GM12878 (cell line): Measurements from ENCODE around the gene MBOAT1. TPM values are rescaled to one million over a fixed set of nuclear protein-coding genes. Genes with fewer than 3 reads are reported as not detected.
"Not testable (repeated sequence)": the region's sequence is repeated elsewhere in the genome, so short reads cannot be mapped to it uniquely, and the experiment has no call there.

Experiments
- ATAC-seq: fragments of 200-7000 bp; cut with Tn5 transposase; 3 replicates; pipeline ENCODE4 v1.9.1; 2020; ENCODE audit warnings: mild to moderate bottlenecking, moderate library complexity
- BruUV-seq: library from RNA; stranded (reverse); fragments of 400-500 nt; replicated peaks from 2 replicates; lab custom pipeline; 2021; lab: Mats Ljungman, UMichigan
- CTCF ChIA-PET: fragments of 300-600 bp; sonication (Branson Sonifier 250); formaldehyde crosslinking; extraction: SDS; loops from one replicate; lab custom pipeline; 2021; ENCODE audit warnings: inconsistent platforms; lab: Yijun Ruan, JAX
- POLR2A ChIA-PET: fragments of 350-600 bp; formaldehyde crosslinking; extraction: SDS; loops from one replicate; lab custom pipeline; 2021; ENCODE audit warnings: inconsistent platforms; lab: Charles Lee
- RAD21 ChIA-PET: fragments of 300-600 bp; sonication (Branson Sonifier 250); formaldehyde crosslinking; loops from one replicate; lab custom pipeline; 2023; ENCODE audit warnings: antibody characterized with exemption; ENCODE audit not compliant: unreplicated experiment; lab: Charles Lee
- SMC1A ChIA-PET: fragments of 300-600 bp; sonication (Branson Sonifier 250); formaldehyde crosslinking; loops from one replicate; lab custom pipeline; 2023; ENCODE audit not compliant: unreplicated experiment, uncharacterized antibody; lab: Charles Lee
- DNase-seq: peaks from one replicate; pipeline ENCODE4 v3.0.0-alpha.2; 2011; ENCODE audit warnings: low read depth, low spot score
- FAIRE-seq: peaks from 3 replicates; lab custom pipeline; 2011; peaks lifted over from hg19 to GRCh38; lab: Jason Lieb, UNC
- H2AFZ ChIP-seq: 2 replicates; pipeline ENCODE4 v1.6.0; 2011; ENCODE audit warnings: low read depth, low read length, control low read depth; ENCODE audit not compliant: control insufficient read depth
- H3K27ac ChIP-seq: 2 replicates; pipeline ENCODE4 v1.5.1; 2011; ENCODE audit warnings: control low read depth; ENCODE audit not compliant: control insufficient read depth, insufficient read depth
- H3K27me3 ChIP-seq, 2 experiments: replicated peaks in 1 of 2; 2 replicates each; pipeline versions ENCODE4 v1.6.0 to v1.6.1; 2011; ENCODE audit warnings: low read length in 1 of 2; ENCODE audit not compliant: control insufficient read depth in 2 of 2, insufficient read depth in 2 of 2
- H3K36me3 ChIP-seq, 2 experiments: 2 replicates each; pipeline ENCODE4 v1.5.1; 2011; ENCODE audit warnings: low read length in 1 of 2; ENCODE audit not compliant: control insufficient read depth in 2 of 2, insufficient read depth in 2 of 2
- H3K4me1 ChIP-seq: 2 replicates; pipeline ENCODE4 v1.6.1; 2011; ENCODE audit warnings: mild to moderate bottlenecking, low read length, moderate library complexity, mixed read lengths; ENCODE audit not compliant: control insufficient read depth, insufficient read depth
- H3K4me2 ChIP-seq: 2 replicates; pipeline ENCODE4 v1.6.0; 2011; ENCODE audit warnings: control low read depth; ENCODE audit not compliant: control insufficient read depth, insufficient read depth
- H3K4me3 ChIP-seq: fragments of 200-600 bp; sonication (generic); 2 replicates; pipeline ENCODE4 v1.5.1; 2016
- H3K79me2 ChIP-seq: 2 replicates; pipeline ENCODE4 v1.6.0; 2011; ENCODE audit warnings: low read length; ENCODE audit not compliant: control insufficient read depth, insufficient read depth
- H3K9ac ChIP-seq: 2 replicates; pipeline ENCODE4 v1.8.0; 2011; ENCODE audit warnings: low read length, control low read depth, mixed read lengths; ENCODE audit not compliant: control insufficient read depth, insufficient read depth
- H3K9me3 ChIP-seq: replicated peaks from 3 replicates; pipeline ENCODE4 v1.5.1; 2011; ENCODE audit warnings: mild to moderate bottlenecking, low read length; ENCODE audit not compliant: control insufficient read depth, insufficient read depth
- H4K20me1 ChIP-seq: 2 replicates; pipeline ENCODE4 v1.6.0; 2011; ENCODE audit not compliant: control insufficient read depth, insufficient read depth
- STAT1 ChIP-seq: fragments of 450-650 bp; conservative IDR thresholded peaks from 2 replicates; pipeline ENCODE4 v1.6.1; 2014; ENCODE audit warnings: antibody characterized with exemption, mild to moderate bottlenecking
- WGBS: methylation state at CpG from one replicate; pipeline ENCODE4 v1.1.6; 2016; ENCODE audit warnings: low lambda C conversion rate; ENCODE audit not compliant: insufficient replicate concordance, insufficient coverage; ENCODE audit errors: missing lambda C conversion rate; 5-methylcytosine and 5-hydroxymethylcytosine counted together
- in situ Hi-C: fragments of 300-500 bp; cut with MboI; formaldehyde crosslinking; loops from 9 replicates; pipeline ENCODE4 v1.14.3; 2018; ENCODE audit warnings: mixed read lengths
- intact Hi-C: fragments of 100-400 bp; cut with micrococcal nuclease; formaldehyde crosslinking; loops from one replicate; pipeline ENCODE4 v1.14.2; 2022; ENCODE audit not compliant: unreplicated experiment
- polyA plus RNA-seq, 11 experiments: library from polyadenylated mRNA; depleted of rRNA in 4 of 11; unstranded in 6 of 11; stranded (reverse) in 5 of 11; fragments of >200 nt; fragmentation: Nextera tagmentation in 4 of 11; fragmentation: Illumina TruSeq in 1 of 11; extraction: Ambion mirVana in 4 of 11; extraction: Trizol in 1 of 11; gene quantifications; 1 replicate in 1 of 11; 2 replicates in 10 of 11; pipeline versions ENCODE4 v1.2.1 to v1.2.3, GENCODE V29; 2011 to 2016; ENCODE audit warnings: inconsistent platforms in 2 of 11, missing spikeins in 2 of 11, low read depth in 1 of 11
- total RNA-seq, 4 experiments: library from RNA; depleted of rRNA in 3 of 4; stranded (reverse); fragments of >200 nt in 3 of 4; fragmentation: Illumina TruSeq in 1 of 4; extraction: Trizol in 1 of 4; gene quantifications; 2 replicates each; pipeline versions ENCODE4 v1.2.1 to v1.2.3, GENCODE V29; 2013 to 2021

Gene MBOAT1
- total and polyA plus RNA-seq, 10 of the 15 experiments (the other 5 are each of a cell fraction or from before 2014, with no cell fraction given) = 0.39 to 21.0 (median 11.6) TPM

GRCh38 chr6:20147469-20147868, 64.8 kb downstream of the MBOAT1 start:
- no peak for DNase-seq
- SMC1A ChIA-PET = interaction anchor here (0.9 kb wide), 1 partner anchor 14 kb away, joined by 4 read pairs; no protein-coding TSS in a partner anchor
- WGBS = 97% methylated on average over 4 of the region's 4 CpGs
- no peak for ATAC-seq
- Histone ChIP-seq H3K36me3 (no peaks in the 10 kb centered on the region; a peak in 2 of 4 replicates), H3K4me3 (no peak overlapping the region), H3K4me1 (no peaks in the 10 kb centered on the region), H3K9me3 (no peaks in the 10 kb centered on the region; the same call in 2 of the 3 replicates), H3K27ac (no peak overlapping the region), H3K4me2 (no peak overlapping the region), H3K27me3 (no peaks in the 10 kb centered on the region), H4K20me1 (no peaks in the 10 kb centered on the region), H3K9ac (no peak overlapping the region), H2AFZ (no peak overlapping the region), H3K79me2 (no peaks in the 10 kb centered on the region)
- no peak for TF ChIP-seq STAT1
- intact Hi-C loops = no loop called here
- BruUV-seq = no TSS peak
- RAD21 ChIA-PET = no interaction called here
- POLR2A ChIA-PET = interaction anchor here (0.6 to 1.2 kb wide), 2 partner anchors 20 to 1934 kb away, joined by 3 to 4 read pairs; no protein-coding TSS in a partner anchor
- CTCF ChIA-PET = interaction anchor here (0.6 to 1.4 kb wide), 2 partner anchors 27 to 147 kb away, joined by 3 read pairs; no protein-coding TSS in a partner anchor
- in situ Hi-C loops = no loop called here
- no peak for FAIRE-seq

- H2AFZ ChIP-seq, H3K27ac ChIP-seq, ATAC-seq, RAD21 ChIA-PET, H4K20me1 ChIP-seq, H3K4me1 ChIP-seq, H3K9me3 ChIP-seq, H3K27me3 ChIP-seq, H3K79me2 ChIP-seq, SMC1A ChIA-PET, intact Hi-C loops, H3K9ac ChIP-seq, H3K36me3 ChIP-seq, H3K4me3 ChIP-seq, FAIRE-seq, CTCF ChIA-PET, in situ Hi-C loops, DNase-seq, H3K4me2 ChIP-seq, BruUV-seq: not testable (repeated sequence)
- POLR2A ChIA-PET = interaction anchor here (1.2 kb wide), 1 partner anchor 20 kb away, joined by 4 read pairs; no protein-coding TSS in a partner anchor
- 61% methylated on average over 6 of the region's 6 CpGs for WGBS
Measured at GRCh38 chr6:20146831-20147230, 65.4 kb downstream of the MBOAT1 start.
